Esophagus muscularis mucosa (tissue), 3 donors: ENCODE data around the gene LARGE1.

Experiments used
- POLR2A ChIP-seq: fragments of 450-650 bp; IDR thresholded peaks from one replicate; pipeline ENCODE4 v1.6.1; 2017; ENCODE audit warnings: antibody characterized with exemption, moderate library complexity, mild to moderate bottlenecking, low read depth
- POLR2AphosphoS5 ChIP-seq, 2 donors: sonication (generic); formaldehyde crosslinking; IDR thresholded peaks; one replicate each; pipeline ENCODE4 v1.6.1; 2017; ENCODE audit warnings: antibody characterized with exemption in 2 of 2
- TF ChIP-seq, protein P1 (sequence below), 3 experiments: fragments of 200-600 bp in 2 of 3; fragments of 450-650 bp in 1 of 3; sonication (generic) in 2 of 3; IDR thresholded peaks; one replicate each; pipeline ENCODE4 v1.5.1; 2017 to 2019; ENCODE audit warnings: antibody characterized with exemption in 3 of 3, mild to moderate bottlenecking in 2 of 3, moderate library complexity in 1 of 3

GRCh38 chr22:33459137-33459536 is 461.1 kb downstream of the LARGE1 start:
- TF ChIP-seq, protein P1, sequence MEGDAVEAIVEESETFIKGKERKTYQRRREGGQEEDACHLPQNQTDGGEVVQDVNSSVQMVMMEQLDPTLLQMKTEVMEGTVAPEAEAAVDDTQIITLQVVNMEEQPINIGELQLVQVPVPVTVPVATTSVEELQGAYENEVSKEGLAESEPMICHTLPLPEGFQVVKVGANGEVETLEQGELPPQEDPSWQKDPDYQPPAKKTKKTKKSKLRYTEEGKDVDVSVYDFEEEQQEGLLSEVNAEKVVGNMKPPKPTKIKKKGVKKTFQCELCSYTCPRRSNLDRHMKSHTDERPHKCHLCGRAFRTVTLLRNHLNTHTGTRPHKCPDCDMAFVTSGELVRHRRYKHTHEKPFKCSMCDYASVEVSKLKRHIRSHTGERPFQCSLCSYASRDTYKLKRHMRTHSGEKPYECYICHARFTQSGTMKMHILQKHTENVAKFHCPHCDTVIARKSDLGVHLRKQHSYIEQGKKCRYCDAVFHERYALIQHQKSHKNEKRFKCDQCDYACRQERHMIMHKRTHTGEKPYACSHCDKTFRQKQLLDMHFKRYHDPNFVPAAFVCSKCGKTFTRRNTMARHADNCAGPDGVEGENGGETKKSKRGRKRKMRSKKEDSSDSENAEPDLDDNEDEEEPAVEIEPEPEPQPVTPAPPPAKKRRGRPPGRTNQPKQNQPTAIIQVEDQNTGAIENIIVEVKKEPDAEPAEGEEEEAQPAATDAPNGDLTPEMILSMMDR (IDR thresholded peaks at IDR 0.05) = no peak
- TF ChIP-seq POLR2AphosphoS5 (IDR thresholded peaks at IDR 0.05) = no peak
- TF ChIP-seq POLR2A = no peak
